WTC11 (cell line): ENCODE data around the gene TASL.

Experiments used
- ELF4 ChIP-seq: sonication (generic); formaldehyde crosslinking; IDR thresholded peaks from 2 replicates; pipeline ENCODE4 v1.8.1; 2022; ENCODE audit warnings: low read depth, mild to moderate bottlenecking, moderate library complexity, missing genetic modification reagents
- NFYB ChIP-seq: sonication (generic); formaldehyde crosslinking; conservative IDR thresholded peaks from 2 replicates; pipeline ENCODE4 v1.8.0; 2022; ENCODE audit warnings: low read depth, missing genetic modification reagents
- PREB ChIP-seq: sonication (generic); formaldehyde crosslinking; IDR thresholded peaks from 2 replicates; pipeline ENCODE4 v1.8.1; 2022; ENCODE audit warnings: mild to moderate bottlenecking, missing genetic modification reagents, moderate library complexity, borderline replicate concordance
- RELA ChIP-seq: sonication (generic); formaldehyde crosslinking; IDR thresholded peaks from 2 replicates; pipeline ENCODE4 v1.8.1; 2022; ENCODE audit warnings: missing genetic modification reagents, mild to moderate bottlenecking, borderline replicate concordance
- USF2 ChIP-seq: sonication (generic); formaldehyde crosslinking; IDR thresholded peaks from 2 replicates; pipeline ENCODE4 v1.8.1; 2023; ENCODE audit warnings: mild to moderate bottlenecking, missing genetic modification reagents, moderate library complexity
- ZBTB43 ChIP-seq: sonication (generic); formaldehyde crosslinking; IDR thresholded peaks from 2 replicates; pipeline ENCODE4 v1.8.1; 2023; ENCODE audit warnings: mild to moderate bottlenecking, missing genetic modification reagents
- ZNF219 ChIP-seq: sonication (generic); formaldehyde crosslinking; IDR thresholded peaks from 2 replicates; pipeline ENCODE4 v1.8.0; 2023; ENCODE audit warnings: missing genetic modification reagents, mild to moderate bottlenecking, borderline replicate concordance
- TF ChIP-seq, protein P1 (sequence below): fragments of 200-600 bp; IDR thresholded peaks from 2 replicates; pipeline ENCODE4 v1.8.0; 2022; ENCODE audit warnings: antibody characterized with exemption
- TF ChIP-seq, protein P2 (sequence below): sonication (generic); formaldehyde crosslinking; IDR thresholded peaks from 2 replicates; pipeline ENCODE4 v1.8.1; 2023; ENCODE audit warnings: mild to moderate bottlenecking, moderate library complexity, missing genetic modification reagents
- TF ChIP-seq, protein P3 (sequence below): fragments of 250-450 bp; sonication (Bioruptor Pico); IDR thresholded peaks from 2 replicates; pipeline ENCODE4 v1.9.0; 2021; ENCODE audit warnings: mild to moderate bottlenecking

DNA sequence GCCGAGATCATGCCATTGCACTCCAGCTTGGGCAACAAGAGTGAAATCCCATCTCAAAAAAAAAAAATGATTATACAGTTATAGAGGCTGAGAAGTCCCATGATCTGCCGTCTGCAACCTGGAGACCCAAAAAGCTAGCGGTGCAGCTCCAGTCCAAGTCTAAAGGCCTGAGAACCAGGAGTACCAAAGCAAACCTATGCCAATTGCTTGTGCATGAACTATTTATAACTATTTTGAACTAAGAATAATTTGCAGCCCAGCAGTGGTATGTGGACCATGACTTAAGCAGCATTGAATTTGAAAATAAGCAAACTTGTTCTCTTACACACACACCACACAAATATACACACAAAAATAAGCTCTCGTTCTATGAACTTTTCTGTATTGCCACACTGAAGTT, 51.8 kb downstream of the TASL start:
- no peak for TF ChIP-seq USF2 (CRISPR knock-in tag)
- TF ChIP-seq ZBTB43 (CRISPR knock-in tag): no peak
- TF ChIP-seq, protein P1, sequence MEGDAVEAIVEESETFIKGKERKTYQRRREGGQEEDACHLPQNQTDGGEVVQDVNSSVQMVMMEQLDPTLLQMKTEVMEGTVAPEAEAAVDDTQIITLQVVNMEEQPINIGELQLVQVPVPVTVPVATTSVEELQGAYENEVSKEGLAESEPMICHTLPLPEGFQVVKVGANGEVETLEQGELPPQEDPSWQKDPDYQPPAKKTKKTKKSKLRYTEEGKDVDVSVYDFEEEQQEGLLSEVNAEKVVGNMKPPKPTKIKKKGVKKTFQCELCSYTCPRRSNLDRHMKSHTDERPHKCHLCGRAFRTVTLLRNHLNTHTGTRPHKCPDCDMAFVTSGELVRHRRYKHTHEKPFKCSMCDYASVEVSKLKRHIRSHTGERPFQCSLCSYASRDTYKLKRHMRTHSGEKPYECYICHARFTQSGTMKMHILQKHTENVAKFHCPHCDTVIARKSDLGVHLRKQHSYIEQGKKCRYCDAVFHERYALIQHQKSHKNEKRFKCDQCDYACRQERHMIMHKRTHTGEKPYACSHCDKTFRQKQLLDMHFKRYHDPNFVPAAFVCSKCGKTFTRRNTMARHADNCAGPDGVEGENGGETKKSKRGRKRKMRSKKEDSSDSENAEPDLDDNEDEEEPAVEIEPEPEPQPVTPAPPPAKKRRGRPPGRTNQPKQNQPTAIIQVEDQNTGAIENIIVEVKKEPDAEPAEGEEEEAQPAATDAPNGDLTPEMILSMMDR: no peak
- TF ChIP-seq ZNF219 (CRISPR knock-in tag): no peak
- TF ChIP-seq RELA: no peak
- TF ChIP-seq, protein P2, sequence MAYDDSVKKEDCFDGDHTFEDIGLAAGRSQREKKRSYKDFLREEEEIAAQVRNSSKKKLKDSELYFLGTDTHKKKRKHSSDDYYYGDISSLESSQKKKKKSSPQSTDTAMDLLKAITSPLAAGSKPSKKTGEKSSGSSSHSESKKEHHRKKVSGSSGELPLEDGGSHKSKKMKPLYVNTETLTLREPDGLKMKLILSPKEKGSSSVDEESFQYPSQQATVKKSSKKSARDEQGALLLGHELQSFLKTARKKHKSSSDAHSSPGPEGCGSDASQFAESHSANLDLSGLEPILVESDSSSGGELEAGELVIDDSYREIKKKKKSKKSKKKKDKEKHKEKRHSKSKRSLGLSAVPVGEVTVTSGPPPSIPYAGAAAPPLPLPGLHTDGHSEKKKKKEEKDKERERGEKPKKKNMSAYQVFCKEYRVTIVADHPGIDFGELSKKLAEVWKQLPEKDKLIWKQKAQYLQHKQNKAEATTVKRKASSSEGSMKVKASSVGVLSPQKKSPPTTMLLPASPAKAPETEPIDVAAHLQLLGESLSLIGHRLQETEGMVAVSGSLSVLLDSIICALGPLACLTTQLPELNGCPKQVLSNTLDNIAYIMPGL: no peak
- TF ChIP-seq PREB: no peak
- no peak for TF ChIP-seq ELF4
- TF ChIP-seq NFYB (CRISPR knock-in tag): no peak
- TF ChIP-seq, protein P3, sequence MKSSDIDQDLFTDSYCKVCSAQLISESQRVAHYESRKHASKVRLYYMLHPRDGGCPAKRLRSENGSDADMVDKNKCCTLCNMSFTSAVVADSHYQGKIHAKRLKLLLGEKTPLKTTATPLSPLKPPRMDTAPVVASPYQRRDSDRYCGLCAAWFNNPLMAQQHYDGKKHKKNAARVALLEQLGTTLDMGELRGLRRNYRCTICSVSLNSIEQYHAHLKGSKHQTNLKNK (CRISPR knock-in tag): no peak
